OCI-LY3 (cell line): Measurements from ENCODE around the gene TRANK1.

Source experiments
- EZH2phosphoT487 ChIP-seq: fragments of 200-600 bp; shearing (Covaris generic); IDR thresholded peaks from 2 replicates; pipeline ENCODE4 v1.6.1; 2018; ENCODE audit warnings: antibody characterized with exemption, mixed run types, low read depth
- TF ChIP-seq, protein P1 (sequence below): fragments of 200-600, 300-600 bp; sonication (generic); IDR thresholded peaks from 2 replicates; pipeline ENCODE4 v1.5.1; 2014; ENCODE audit warnings: antibody characterized with exemption, low read length, low read depth

DNA sequence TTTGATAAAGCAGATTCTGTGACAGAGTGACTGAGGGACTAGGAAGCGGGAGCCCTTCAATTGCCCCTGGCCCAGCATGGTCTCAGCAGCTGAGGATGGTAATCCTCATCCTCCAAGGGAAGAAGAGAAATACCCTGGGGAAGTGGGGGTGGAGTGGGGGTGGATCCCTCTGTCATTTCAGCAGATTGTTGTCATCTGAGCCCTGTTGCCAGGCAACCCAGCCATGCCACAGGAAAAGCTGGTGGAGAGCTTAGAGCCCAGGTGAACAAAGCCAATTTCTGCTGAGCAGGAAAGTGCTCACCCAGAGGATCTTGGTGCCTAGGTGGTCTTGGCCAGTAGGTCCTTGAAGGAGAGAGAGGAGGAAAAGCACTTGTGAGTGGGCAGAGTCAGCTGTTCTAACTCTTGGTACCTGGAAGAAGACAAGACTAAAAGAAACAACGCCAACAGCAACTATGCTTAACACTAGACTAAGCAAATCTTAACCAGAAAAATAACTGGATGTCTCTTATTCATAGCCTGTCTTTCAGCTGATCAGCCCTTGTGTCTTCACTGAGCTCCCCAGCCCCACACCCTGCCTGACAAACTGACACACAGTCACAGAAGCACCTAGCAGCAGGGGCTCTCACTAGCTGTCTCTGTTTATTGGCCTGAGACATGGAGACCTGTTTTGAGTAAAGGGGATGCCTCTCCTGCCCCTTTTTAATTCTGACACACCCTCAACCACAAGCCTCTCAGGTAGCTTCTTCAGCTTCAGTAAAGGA, 140.4 kb downstream of the TRANK1 start:
- TF ChIP-seq, protein P1, sequence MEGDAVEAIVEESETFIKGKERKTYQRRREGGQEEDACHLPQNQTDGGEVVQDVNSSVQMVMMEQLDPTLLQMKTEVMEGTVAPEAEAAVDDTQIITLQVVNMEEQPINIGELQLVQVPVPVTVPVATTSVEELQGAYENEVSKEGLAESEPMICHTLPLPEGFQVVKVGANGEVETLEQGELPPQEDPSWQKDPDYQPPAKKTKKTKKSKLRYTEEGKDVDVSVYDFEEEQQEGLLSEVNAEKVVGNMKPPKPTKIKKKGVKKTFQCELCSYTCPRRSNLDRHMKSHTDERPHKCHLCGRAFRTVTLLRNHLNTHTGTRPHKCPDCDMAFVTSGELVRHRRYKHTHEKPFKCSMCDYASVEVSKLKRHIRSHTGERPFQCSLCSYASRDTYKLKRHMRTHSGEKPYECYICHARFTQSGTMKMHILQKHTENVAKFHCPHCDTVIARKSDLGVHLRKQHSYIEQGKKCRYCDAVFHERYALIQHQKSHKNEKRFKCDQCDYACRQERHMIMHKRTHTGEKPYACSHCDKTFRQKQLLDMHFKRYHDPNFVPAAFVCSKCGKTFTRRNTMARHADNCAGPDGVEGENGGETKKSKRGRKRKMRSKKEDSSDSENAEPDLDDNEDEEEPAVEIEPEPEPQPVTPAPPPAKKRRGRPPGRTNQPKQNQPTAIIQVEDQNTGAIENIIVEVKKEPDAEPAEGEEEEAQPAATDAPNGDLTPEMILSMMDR: no peak
- TF ChIP-seq EZH2phosphoT487: no peak
